HG03571 (cell line): ENCODE measurements around the gene CANT1.
"Not testable (repeated sequence)": the region's sequence is repeated elsewhere in the genome, so short reads cannot be mapped to it uniquely, and the experiment has no call there.

Experiments used
- ATAC-seq: cut with Tn5 transposase; IDR thresholded peaks from one replicate; pipeline ENCODE4 v1.9.1; 2021; ENCODE audit not compliant: unreplicated experiment

CANT1 gene

GRCh38 chr17:79028496-79029326 lies 19.1 kb upstream of the CANT1 start:
- no peak for ATAC-seq

GRCh38 chr17:79027925-79028491 lies 18.4 kb upstream of the CANT1 start:
- no peak for ATAC-seq

- ATAC-seq: no peak
Observed at GRCh38 chr17:79027274-79027924, 17.8 kb upstream of the CANT1 start.

- no peak for ATAC-seq
Observed at GRCh38 chr17:79026376-79027273, 17.1 kb upstream of the CANT1 start.

- ATAC-seq: no peak
Observed at GRCh38 chr17:79024901-79025737, 15.6 kb upstream of the CANT1 start.

GRCh38 chr17:79023886-79024771 lies 14.6 kb upstream of the CANT1 start, which contains the start of gene C1QTNF1:
TSS of gene C1QTNF1 (plus strand) at chr17:79024169. CDS start at chr17:79043969, 19,800 bp downstream.
- ATAC-seq: no peak

- no peak for ATAC-seq
Observed at GRCh38 chr17:79023180-79023705, 13.7 kb upstream of the CANT1 start.

- ATAC-seq: no peak
Observed at GRCh38 chr17:79022507-79022991, 13.0 kb upstream of the CANT1 start.

GRCh38 chr17:79021929-79022328 lies 12.4 kb upstream of the CANT1 start:
- ATAC-seq: not testable (repeated sequence)

GRCh38 chr17:79020631-79021301 lies 11.2 kb upstream of the CANT1 start:
- no peak for ATAC-seq

- ATAC-seq: no peak
Observed at GRCh38 chr17:79019632-79020584, 10.3 kb upstream of the CANT1 start.

- no peak for ATAC-seq
Observed at GRCh38 chr17:79019261-79019631, 9.7 kb upstream of the CANT1 start.

GRCh38 chr17:79018370-79018695 lies 8.8 kb upstream of the CANT1 start:
- ATAC-seq: no peak

- no peak for ATAC-seq
Observed at GRCh38 chr17:79017546-79018369, 8.2 kb upstream of the CANT1 start.

GRCh38 chr17:79014158-79014758 lies 4.7 kb upstream of the CANT1 start:
- no peak for ATAC-seq

GRCh38 chr17:79012563-79013134 lies 3.1 kb upstream of the CANT1 start:
- ATAC-seq: no peak
